HG02759 (cell line): Measurements from ENCODE around the gene COG7.
"Not testable (repeated sequence)": the region's sequence is repeated elsewhere in the genome, so short reads cannot be mapped to it uniquely, and the experiment has no call there.

Source experiments
- ATAC-seq: cut with Tn5 transposase; IDR thresholded peaks from one replicate; pipeline ENCODE4 v1.9.1; 2021; ENCODE audit warnings: mild to moderate bottlenecking, moderate library complexity; ENCODE audit not compliant: unreplicated experiment

COG7 gene

DNA sequence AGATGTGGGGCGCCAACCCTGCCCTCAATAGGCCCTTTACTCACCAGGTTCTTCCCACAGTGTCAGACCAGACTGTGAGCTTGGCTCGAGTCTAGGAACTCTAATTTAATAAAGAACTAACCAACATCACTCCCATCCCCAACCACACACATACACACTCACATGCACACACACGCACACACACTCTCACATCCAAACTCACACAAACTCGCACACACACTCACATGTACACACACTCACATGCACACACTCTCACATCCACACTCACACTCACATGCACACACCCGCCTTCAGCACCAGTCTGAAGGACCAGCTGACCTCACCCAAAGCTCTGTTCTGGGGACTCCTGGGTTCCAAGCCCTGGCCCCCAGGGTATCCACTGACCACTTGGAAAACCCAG is 63.8 kb downstream of the COG7 start:
- no peak for ATAC-seq

DNA sequence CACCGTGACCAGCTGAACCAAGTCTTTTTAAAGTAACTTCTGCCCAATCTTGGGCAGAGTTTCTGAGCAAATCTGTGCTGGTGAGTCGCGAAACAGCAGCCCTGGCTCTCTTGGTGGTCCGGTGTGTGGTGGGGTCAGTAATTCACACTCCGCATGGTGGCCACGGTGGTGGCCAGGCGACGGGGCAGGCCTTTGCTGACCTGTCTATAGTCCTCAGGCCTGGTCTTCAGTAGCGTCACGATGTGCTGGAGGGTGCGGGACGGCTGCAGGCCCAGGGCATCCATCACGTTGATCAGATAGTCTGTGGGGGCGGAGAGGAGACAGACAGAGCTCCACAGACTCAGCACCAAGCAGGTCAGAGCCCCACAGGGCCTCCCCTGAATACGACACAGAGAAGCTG is 64.2 kb downstream of the COG7 start:
- ATAC-seq, result no peak

DNA sequence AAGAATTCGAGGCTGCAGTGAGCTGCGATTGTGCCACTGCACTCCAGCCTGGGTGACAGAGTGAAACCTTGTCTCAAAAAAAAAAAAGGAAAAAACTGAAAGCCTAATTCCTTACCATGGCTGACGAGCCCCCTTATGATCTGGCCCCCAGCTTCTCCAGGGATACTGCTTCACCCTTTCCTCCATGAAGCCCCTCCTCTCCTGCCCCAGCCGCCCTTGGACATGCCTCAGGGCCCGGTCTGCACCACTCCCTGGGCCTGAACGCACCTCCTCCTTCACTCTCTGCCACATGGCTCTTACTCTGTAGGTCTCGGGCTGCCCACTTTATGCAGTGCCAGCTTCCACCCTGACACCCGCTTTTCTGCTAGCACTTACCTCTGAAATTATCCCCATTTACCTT is 65.3 kb downstream of the COG7 start:
- ATAC-seq, result no peak

DNA sequence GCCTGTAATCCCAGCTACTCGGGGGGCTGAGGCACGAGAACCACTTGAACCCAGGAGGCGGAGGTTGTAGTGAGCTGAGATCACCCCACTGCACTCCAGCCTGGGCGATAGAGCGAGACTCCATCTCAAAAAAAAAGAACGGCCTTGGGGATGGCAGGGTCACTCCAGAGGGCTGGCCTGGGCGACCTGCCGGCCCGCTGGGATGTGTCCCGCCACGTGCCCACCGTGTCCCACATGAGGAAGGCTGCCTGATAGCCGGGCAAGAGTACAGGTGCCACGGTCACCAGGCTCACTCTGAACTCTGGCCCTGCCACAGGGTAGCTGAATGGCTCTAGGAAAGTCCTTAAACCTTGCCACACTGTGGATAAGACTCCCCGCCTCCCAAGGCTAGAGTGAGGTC is 67.5 kb downstream of the COG7 start:
- no peak for ATAC-seq

DNA sequence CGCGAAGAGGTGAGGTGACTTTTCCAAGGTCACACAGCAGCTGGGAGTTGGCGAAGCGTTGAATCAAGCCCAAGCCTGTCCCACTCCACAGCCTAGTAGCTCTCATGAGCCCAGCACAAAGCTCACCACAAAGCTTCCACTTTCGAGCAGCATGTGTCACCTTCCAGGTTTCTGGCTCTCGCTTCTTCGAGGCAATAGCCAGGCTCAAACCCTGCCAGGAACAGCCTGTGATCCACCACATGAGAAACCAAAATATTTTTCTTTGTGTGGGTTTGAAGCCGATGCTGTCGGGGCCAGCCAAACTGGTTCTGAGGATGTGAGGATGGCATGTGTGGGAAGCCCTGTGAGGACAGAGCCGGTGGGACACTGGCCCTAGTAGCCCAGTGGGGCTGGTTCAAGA is 68.1 kb downstream of the COG7 start:
- ATAC-seq, result no peak

DNA sequence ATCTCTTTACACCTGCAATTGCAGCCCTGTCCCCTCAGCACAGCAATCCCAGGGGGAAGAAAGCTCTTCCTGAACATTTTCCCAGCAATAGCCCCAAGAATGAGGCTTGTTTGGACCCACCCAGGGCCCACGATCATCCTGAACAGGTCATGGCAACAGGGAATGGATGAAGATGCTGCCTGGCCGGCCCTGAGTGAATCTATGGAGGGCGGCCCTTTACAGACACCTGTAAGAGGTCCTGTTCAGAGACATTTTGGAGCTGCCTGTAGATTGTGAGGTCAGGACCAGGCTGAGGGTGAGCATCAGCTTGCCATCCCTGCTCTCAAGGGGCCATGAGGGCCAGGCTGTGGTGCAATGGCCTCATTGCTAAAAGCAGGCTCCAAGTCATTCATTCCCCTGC is 69.1 kb downstream of the COG7 start:
- ATAC-seq, result no peak

- ATAC-seq, result no peak
Observed at GRCh38 chr16:23382279-23382678, 70.7 kb downstream of the COG7 start.

DNA sequence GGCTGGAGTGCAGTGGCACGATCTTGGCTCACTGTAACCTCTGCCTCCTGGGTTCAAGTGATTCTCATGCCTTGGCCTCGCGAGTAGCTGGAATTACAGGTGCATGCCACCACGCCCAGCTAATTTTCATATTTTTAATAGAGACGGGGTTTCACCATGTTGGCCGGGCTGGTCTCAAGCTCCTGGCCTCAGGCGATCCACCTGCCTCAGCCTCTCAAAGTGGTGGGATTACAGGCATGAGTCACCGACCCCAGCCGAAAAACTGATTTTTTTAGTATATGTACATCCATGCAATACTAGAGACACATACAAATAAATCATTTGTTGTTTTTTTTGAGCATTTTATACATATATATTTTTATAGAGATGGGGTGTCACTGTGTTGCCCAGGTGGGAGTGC is 71.3 kb downstream of the COG7 start:
- not testable (repeated sequence) for ATAC-seq

DNA sequence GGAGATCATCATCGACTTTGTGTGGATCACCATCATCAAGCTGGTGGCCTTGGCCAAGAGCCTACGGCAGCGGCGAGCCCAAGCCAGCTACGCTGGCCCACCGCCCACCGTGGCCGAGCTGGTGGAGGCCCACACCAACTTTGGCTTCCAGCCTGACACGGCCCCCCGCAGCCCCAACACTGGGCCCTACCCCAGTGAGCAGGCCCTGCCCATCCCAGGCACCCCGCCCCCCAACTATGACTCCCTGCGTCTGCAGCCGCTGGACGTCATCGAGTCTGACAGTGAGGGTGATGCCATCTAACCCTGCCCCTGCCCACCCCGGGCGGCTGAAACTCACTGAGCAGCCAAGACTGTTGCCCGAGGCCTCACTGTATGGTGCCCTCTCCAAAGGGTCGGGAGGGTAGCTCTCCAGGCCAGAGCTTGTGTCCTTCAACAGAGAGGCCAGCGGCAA is 72.5 kb downstream of the COG7 start:
- ATAC-seq, result no peak

GRCh38 chr16:23379707-23380106 is 73.3 kb downstream of the COG7 start:
- no peak for ATAC-seq

DNA sequence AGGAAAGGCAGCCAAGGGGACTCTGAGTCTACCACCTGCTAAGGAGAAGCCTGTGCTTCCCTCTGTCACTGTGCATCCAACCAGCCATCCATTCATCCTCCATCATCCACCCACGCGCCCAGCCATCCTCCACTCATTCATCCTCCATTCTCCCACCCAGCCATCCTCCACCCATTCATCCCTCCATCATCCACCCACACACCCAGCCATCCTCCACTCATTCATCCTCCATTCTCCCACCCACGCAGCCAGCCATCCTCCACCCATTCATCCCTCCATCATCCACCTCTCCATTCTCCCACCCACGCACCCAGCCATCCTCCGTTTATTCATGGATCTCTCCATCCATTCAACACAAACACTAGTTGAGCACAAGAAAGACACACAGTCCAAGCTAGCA is 74.1 kb downstream of the COG7 start:
- no peak for ATAC-seq

DNA sequence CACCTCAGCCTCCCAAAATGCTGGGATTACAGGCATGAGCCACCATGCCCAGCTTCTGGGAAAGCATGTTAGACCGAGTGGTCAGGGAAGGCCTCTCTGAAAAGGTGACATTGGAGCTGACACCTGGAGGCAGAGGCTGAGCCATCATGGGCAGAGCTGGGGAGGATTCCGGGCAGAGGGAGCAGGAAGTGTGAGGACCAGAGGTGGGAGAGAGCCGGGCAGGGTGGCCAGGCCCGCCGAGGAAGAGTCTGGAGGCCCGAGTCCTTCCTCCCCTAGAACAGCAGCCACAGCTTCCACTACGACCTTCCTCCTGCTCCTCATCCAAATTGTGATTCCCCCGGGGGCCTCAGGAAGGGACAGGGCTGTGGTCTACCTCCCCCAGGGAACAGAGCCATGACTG is 74.7 kb downstream of the COG7 start:
- no peak for ATAC-seq

DNA sequence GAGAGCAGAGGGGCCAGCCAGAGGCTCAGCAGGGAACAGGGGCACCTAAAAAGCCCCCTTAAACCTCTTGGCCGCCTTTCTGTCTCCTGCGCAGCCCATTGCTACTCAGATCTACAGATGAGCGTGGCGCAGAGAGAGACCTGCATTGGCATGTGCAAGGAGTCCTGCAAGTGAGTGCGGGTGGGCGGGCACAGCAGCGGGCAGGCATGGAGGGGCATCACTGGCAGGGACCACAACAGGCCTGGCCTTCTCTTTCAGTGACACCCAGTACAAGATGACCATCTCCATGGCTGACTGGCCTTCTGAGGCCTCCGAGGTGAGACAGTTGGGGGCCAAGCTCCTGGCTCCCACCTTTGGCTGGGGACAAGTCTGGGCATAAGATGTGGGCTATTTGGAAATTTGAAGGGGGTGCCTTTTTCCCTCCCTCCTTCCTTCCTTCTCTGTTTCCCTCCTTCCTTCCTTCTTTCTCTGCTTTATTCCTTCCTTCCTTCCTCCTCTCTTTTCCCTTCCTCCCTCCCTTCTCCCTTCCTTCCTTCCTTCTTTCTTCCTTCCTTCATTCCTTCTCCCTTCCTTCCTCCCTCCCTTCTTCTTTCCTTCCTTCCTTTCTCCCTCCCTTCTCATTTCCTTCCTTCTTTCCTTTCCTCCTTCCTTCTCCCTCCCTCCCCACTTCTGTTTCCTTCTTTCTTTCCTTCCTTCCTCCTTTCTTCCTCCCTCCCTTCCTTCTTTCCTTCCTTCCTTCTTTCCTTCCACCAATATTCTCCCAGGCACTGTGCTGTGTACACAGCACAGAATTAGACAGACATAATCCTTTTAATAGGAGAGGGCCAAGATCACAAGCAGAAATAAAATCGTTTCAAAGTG is 75.7 kb downstream of the COG7 start:
- ATAC-seq, result no peak

DNA sequence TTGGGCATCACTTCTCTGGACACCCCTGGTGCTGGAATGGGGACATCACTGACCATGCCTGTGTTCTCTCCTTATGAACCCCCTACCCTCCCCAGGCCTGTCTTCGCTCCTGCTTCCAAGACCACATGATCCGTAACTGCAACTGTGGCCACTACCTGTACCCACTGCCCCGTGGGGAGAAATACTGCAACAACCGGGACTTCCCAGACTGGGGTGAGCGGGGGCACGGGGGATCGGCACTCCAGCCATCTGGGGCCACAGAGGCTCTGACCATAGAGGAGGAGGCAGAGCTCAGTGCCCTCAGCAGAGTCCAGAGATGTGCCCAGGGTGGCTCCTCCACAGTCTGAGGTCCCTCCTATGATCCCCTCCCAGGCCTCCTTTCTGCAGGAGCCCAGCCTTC is 77.3 kb downstream of the COG7 start:
- ATAC-seq, result no peak

DNA sequence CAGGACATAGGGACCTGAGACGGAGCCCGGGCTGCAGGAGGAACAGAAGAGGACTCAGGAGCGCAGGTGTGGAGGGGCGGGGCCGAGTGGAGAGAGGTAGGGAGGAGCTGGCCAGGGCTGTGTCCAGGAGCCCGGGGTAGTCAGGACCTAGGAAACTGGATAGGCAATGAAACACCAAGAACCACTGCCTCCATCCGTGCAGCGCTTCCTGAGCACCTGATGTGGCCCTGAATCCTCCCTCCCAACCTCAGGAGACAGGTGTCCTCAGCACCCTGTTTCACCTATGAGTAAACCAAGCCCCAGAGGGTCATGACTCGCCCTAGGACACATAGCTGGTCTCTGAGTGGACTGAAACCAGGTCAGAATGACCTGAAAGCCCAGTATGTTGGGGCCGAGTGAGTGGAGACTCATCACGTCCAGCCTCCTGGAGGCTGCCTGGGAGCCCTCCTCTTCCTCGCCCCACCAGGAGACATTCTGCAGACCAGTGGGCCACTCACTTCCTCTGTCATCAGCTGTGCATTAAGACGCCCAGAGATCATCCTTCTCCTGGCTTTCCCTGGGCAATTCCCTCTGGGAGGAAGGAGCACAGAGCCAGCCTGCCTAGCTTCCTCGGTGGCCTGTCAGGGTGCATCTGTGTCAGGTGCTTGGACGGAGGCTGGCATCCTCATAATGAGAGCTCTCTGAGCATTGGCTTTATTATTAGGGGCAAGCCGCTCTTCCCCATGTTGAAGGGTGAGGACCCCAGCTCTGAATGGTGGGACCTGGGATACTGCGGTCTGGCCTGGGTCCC is 78.1 kb downstream of the COG7 start:
- ATAC-seq, result no peak

GRCh38 chr16:23373436-23374219 is 79.4 kb downstream of the COG7 start:
- ATAC-seq, result no peak

- no peak for ATAC-seq
Observed at GRCh38 chr16:23371368-23371767, 81.6 kb downstream of the COG7 start.

- no peak for ATAC-seq
Observed at GRCh38 chr16:23369416-23369815, 83.6 kb downstream of the COG7 start.

- ATAC-seq, result no peak
Observed at GRCh38 chr16:23368469-23368868, 84.5 kb downstream of the COG7 start.

DNA sequence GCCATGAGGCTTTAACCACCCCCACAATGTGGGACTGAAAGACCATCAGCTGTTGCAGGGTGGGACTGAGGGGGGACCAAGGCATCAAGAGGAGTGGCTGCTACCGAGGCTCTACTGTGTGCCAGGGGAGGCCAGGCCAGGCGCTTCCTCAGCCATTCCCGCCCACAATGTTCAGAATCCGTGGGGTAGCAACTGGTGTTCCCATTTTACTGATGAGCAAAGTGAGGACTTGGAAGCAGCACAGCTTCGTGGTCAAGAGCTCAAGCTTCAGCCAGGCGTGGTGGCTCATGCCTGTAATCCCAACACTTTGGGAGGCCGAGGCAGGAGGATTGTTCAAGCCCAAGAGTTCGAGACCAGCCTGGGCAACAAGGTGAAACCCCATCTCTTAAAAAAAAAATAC is 85.0 kb downstream of the COG7 start:
- no peak for ATAC-seq

GRCh38 chr16:23367564-23367963 is 85.4 kb downstream of the COG7 start:
- ATAC-seq, result no peak
